ENCODE results near the gene ZNF616.

GRCh38 chr19:52099497-52100138 is 40.1 kb downstream of the ZNF616 start:
- no peak for TF ChIP-seq POLR2AphosphoS5 (IDR thresholded peaks at IDR 0.05)
- no peak for TF ChIP-seq POLR2A (IDR thresholded peaks at IDR 0.05)
- TF ChIP-seq, protein P1, sequence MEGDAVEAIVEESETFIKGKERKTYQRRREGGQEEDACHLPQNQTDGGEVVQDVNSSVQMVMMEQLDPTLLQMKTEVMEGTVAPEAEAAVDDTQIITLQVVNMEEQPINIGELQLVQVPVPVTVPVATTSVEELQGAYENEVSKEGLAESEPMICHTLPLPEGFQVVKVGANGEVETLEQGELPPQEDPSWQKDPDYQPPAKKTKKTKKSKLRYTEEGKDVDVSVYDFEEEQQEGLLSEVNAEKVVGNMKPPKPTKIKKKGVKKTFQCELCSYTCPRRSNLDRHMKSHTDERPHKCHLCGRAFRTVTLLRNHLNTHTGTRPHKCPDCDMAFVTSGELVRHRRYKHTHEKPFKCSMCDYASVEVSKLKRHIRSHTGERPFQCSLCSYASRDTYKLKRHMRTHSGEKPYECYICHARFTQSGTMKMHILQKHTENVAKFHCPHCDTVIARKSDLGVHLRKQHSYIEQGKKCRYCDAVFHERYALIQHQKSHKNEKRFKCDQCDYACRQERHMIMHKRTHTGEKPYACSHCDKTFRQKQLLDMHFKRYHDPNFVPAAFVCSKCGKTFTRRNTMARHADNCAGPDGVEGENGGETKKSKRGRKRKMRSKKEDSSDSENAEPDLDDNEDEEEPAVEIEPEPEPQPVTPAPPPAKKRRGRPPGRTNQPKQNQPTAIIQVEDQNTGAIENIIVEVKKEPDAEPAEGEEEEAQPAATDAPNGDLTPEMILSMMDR (IDR thresholded peaks at IDR 0.05): no peak
